OCI-LY3 (cell line): Measurements from ENCODE around the gene PCBP3.

Source experiments
- EZH2phosphoT487 ChIP-seq: fragments of 200-600 bp; shearing (Covaris generic); IDR thresholded peaks from 2 replicates; pipeline ENCODE4 v1.6.1; 2018; ENCODE audit warnings: antibody characterized with exemption, mixed run types, low read depth
- TF ChIP-seq, protein P1 (sequence below): fragments of 200-600, 300-600 bp; sonication (generic); IDR thresholded peaks from 2 replicates; pipeline ENCODE4 v1.5.1; 2014; ENCODE audit warnings: antibody characterized with exemption, low read length, low read depth

DNA sequence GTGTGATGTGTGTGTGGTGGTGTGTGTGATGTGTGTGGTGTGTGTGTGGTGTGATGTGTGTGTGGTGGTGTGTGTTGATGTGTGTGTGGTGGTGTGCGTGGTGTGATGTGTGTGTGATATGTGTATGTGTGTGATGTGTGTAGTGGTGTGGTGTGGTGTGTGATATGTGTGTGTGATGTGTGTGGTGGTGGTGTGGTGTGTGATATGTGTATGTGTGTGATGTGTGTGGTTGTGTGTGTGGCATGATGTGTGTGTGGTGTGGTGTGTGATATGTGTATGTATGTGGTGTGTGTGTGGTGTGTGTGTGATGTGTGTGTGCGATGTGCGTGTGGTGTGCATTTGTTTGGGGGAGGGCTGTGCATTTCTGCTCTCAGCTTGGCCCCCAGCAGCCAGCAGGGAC is 7.1 kb upstream of the PCBP3 start:
- TF ChIP-seq, protein P1, sequence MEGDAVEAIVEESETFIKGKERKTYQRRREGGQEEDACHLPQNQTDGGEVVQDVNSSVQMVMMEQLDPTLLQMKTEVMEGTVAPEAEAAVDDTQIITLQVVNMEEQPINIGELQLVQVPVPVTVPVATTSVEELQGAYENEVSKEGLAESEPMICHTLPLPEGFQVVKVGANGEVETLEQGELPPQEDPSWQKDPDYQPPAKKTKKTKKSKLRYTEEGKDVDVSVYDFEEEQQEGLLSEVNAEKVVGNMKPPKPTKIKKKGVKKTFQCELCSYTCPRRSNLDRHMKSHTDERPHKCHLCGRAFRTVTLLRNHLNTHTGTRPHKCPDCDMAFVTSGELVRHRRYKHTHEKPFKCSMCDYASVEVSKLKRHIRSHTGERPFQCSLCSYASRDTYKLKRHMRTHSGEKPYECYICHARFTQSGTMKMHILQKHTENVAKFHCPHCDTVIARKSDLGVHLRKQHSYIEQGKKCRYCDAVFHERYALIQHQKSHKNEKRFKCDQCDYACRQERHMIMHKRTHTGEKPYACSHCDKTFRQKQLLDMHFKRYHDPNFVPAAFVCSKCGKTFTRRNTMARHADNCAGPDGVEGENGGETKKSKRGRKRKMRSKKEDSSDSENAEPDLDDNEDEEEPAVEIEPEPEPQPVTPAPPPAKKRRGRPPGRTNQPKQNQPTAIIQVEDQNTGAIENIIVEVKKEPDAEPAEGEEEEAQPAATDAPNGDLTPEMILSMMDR, result no peak
- no peak for TF ChIP-seq EZH2phosphoT487
